Measurements from ENCODE around the gene LIMS2.

LIMS2 gene

GRCh38 chr2:127678531-127678930, 3.2 kb upstream of the LIMS2 start:
- H3K27me3 ChIP-seq (ENCODE audit: low read depth, low read length): no peaks in the 10 kb centered on the region; the same call in 1 of the 2 replicates
- H2AFZ ChIP-seq (ENCODE audit: low read depth, low read length): no peak overlapping the region
- H3K4me2 ChIP-seq (ENCODE audit: low read length): no peak overlapping the region
- no peaks in the 10 kb centered on the region for H4K20me1 ChIP-seq (ENCODE audit: insufficient read depth, low read length)
- no peaks in the 10 kb centered on the region for H3K79me2 ChIP-seq (ENCODE audit: low read length)
- H3K9me3 ChIP-seq (ENCODE audit: insufficient read depth, low read length): no peaks in the 10 kb centered on the region
- no peaks in the 10 kb centered on the region for H3K4me1 ChIP-seq (ENCODE audit: low read length)
- H3K9ac ChIP-seq (ENCODE audit: low read length): no peak overlapping the region
- H3K27ac ChIP-seq (ENCODE audit: low read length): no peak overlapping the region
- H3K36me3 ChIP-seq (replicated peaks; ENCODE audit: low read depth, low read length): no peaks in the 10 kb centered on the region
- no peak overlapping the region for H3K4me3 ChIP-seq (ENCODE audit: low read length)
- TF ChIP-seq CTCF (IDR thresholded peaks at IDR 0.05; ENCODE audit: low read depth, low read length) (no peak), EZH2phosphoT487 (IDR thresholded peaks at IDR 0.05; ENCODE audit: low read depth) (no peak)

GRCh38 chr2:127676906-127677305, 1.6 kb upstream of the LIMS2 start:
- Histone ChIP-seq H3K27me3 (ENCODE audit: low read depth, low read length) (no peaks in the 10 kb centered on the region; the same call in 1 of the 2 replicates), H3K79me2 (ENCODE audit: low read length) (no peaks in the 10 kb centered on the region), H2AFZ (ENCODE audit: low read depth, low read length) (no peak overlapping the region), H3K9me3 (ENCODE audit: insufficient read depth, low read length) (no peaks in the 10 kb centered on the region), H3K4me2 (ENCODE audit: low read length) (no peak overlapping the region), H3K4me3 (ENCODE audit: low read length) (no peak overlapping the region), H3K4me1 (ENCODE audit: low read length) (no peaks in the 10 kb centered on the region), H3K9ac (ENCODE audit: low read length) (no peak overlapping the region), H4K20me1 (ENCODE audit: insufficient read depth, low read length) (no peaks in the 10 kb centered on the region), H3K27ac (ENCODE audit: low read length) (no peak overlapping the region), H3K36me3 (replicated peaks; ENCODE audit: low read depth, low read length) (no peaks in the 10 kb centered on the region)
- TF ChIP-seq CTCF (IDR thresholded peaks at IDR 0.05; ENCODE audit: low read depth, low read length) (no peak), EZH2phosphoT487 (IDR thresholded peaks at IDR 0.05; ENCODE audit: low read depth) (no peak)

- Histone ChIP-seq H3K4me2 (ENCODE audit: low read length) (no peak overlapping the region), H3K9ac (ENCODE audit: low read length) (no peak overlapping the region), H3K36me3 (replicated peaks; ENCODE audit: low read depth, low read length) (no peaks in the 10 kb centered on the region), H3K4me1 (ENCODE audit: low read length) (no peaks in the 10 kb centered on the region), H3K4me3 (ENCODE audit: low read length) (no peak overlapping the region), H3K27me3 (ENCODE audit: low read depth, low read length) (peaks cover 13% of the 10 kb centered on the region; the same call in 1 of the 2 replicates), H4K20me1 (ENCODE audit: insufficient read depth, low read length) (no peaks in the 10 kb centered on the region), H2AFZ (ENCODE audit: low read depth, low read length) (no peak overlapping the region), H3K9me3 (ENCODE audit: insufficient read depth, low read length) (no peaks in the 10 kb centered on the region), H3K79me2 (ENCODE audit: low read length) (no peaks in the 10 kb centered on the region), H3K27ac (ENCODE audit: low read length) (no peak overlapping the region)
- TF ChIP-seq EZH2phosphoT487 (IDR thresholded peaks at IDR 0.05; ENCODE audit: low read depth) (no peak), CTCF (IDR thresholded peaks at IDR 0.05; ENCODE audit: low read depth, low read length) (no peak)
These were observed 805 bp downstream of the LIMS2 start for GRCh38 chr2:127674241-127675209.

- Histone ChIP-seq H3K4me3 (ENCODE audit: low read length) (no peak overlapping the region), H3K27ac (ENCODE audit: low read length) (no peak overlapping the region), H3K4me1 (ENCODE audit: low read length) (no peaks in the 10 kb centered on the region), H3K9me3 (ENCODE audit: insufficient read depth, low read length) (no peaks in the 10 kb centered on the region), H4K20me1 (ENCODE audit: insufficient read depth, low read length) (no peaks in the 10 kb centered on the region), H3K27me3 (ENCODE audit: low read depth, low read length) (peaks cover 13% of the 10 kb centered on the region; the same call in 1 of the 2 replicates), H2AFZ (ENCODE audit: low read depth, low read length) (no peak overlapping the region), H3K9ac (ENCODE audit: low read length) (no peak overlapping the region), H3K36me3 (replicated peaks; ENCODE audit: low read depth, low read length) (no peaks in the 10 kb centered on the region), H3K4me2 (ENCODE audit: low read length) (no peak overlapping the region), H3K79me2 (ENCODE audit: low read length) (no peaks in the 10 kb centered on the region)
- TF ChIP-seq EZH2phosphoT487 (IDR thresholded peaks at IDR 0.05; ENCODE audit: low read depth) (no peak), CTCF (IDR thresholded peaks at IDR 0.05; ENCODE audit: low read depth, low read length) (no peak)
These were observed 1.9 kb downstream of the LIMS2 start for GRCh38 chr2:127673291-127674069.

Data from OCI-LY3 (cell line).